Transverse colon (tissue), 4 donors: ENCODE measurements around the gene ARMH2. TPM values are rescaled to one million over a fixed set of nuclear protein-coding genes. Genes with fewer than 3 reads are reported as not detected.

Experiments used
- DNase-seq: peaks from one replicate; pipeline ENCODE4 v3.0.0-alpha.2; 2019
- H3K27ac ChIP-seq, 4 donors: fragments of 200-600 bp; sonication (generic); 2 replicates each; pipeline ENCODE4 v1.5.1; 2016 to 2018; ENCODE audit warnings: inconsistent platforms in 4 of 4
- H3K27me3 ChIP-seq: fragments of 200-600 bp; sonication (generic); 2 replicates; pipeline ENCODE4 v1.5.1; 2017; ENCODE audit warnings: inconsistent platforms
- H3K36me3 ChIP-seq, 4 donors: fragments of 200-600 bp; sonication (generic); 2 replicates each; pipeline ENCODE4 v1.5.1; 2017 to 2019; ENCODE audit warnings: inconsistent platforms in 4 of 4
- H3K4me1 ChIP-seq, 4 donors: fragments of 200-600 bp; sonication (generic); 2 replicates each; pipeline ENCODE4 v1.5.1; 2017 to 2020; ENCODE audit warnings: inconsistent platforms in 4 of 4
- H3K4me3 ChIP-seq, 4 donors: fragments of 200-600 bp; sonication (generic); 1 replicate in 1 of 4; 2 replicates in 3 of 4; pipeline versions ENCODE4 v1.5.1 to v1.6.1; 2017 to 2019; ENCODE audit warnings: inconsistent platforms in 4 of 4
- H3K9me3 ChIP-seq, 2 donors: fragments of 200-600 bp; sonication (generic); 2 replicates each; pipeline ENCODE4 v1.5.1; 2017 to 2019; ENCODE audit warnings: inconsistent platforms in 2 of 2
- EP300 ChIP-seq: sonication (generic); formaldehyde crosslinking; IDR thresholded peaks from one replicate; pipeline ENCODE4 v1.6.1; 2017; ENCODE audit warnings: antibody characterized with exemption, low read depth
- POLR2A ChIP-seq: fragments of 450-650 bp; IDR thresholded peaks from one replicate; pipeline ENCODE4 v1.6.1; 2016; ENCODE audit warnings: antibody characterized with exemption, mild to moderate bottlenecking, moderate library complexity
- POLR2AphosphoS5 ChIP-seq, 3 donors: sonication (generic); formaldehyde crosslinking; IDR thresholded peaks; one replicate each; pipeline ENCODE4 v1.6.1; 2016; ENCODE audit warnings: antibody characterized with exemption in 3 of 3
- WGBS, 2 donors: methylation state at CpG; one replicate each; pipeline ENCODE4 v1.1.5; 2018; ENCODE audit warnings: low coverage in 1 of 2; 5-methylcytosine and 5-hydroxymethylcytosine counted together
- in situ Hi-C, 4 donors: fragments of 200-750 bp; cut with MboI; loops; one replicate each; pipeline versions ENCODE4 v1.15.0 to v1.15.1; 2017; ENCODE audit warnings: low sequenced_read_pairs in 3 of 4, low pct_ligation_motif_present in 1 of 4, low pct_unique_long_range_greater_than_20kb in 1 of 4
- intact Hi-C: fragments of 100-400 bp; cut with DNase I; formaldehyde crosslinking; loops from one replicate; pipeline ENCODE4 v1.15.1; 2023; ENCODE audit warnings: low total_unique reads
- total RNA-seq, 4 donors: library from RNA; depleted of rRNA; stranded (reverse); fragments of >200 nt; gene quantifications; one replicate each; pipeline ENCODE4 v1.1.0, GENCODE V29; 2016
- TF ChIP-seq, protein P1 (sequence below), 5 experiments: fragments of 200-600 bp in 3 of 5; fragments of 450-650 bp in 2 of 5; sonication (generic) in 3 of 5; IDR thresholded peaks; 1 replicate in 2 of 5; 2 replicates in 3 of 5; pipeline ENCODE4 v1.5.1; 2016 to 2017; ENCODE audit warnings: antibody characterized with exemption in 5 of 5, inconsistent platforms in 3 of 5, mild to moderate bottlenecking in 2 of 5, moderate library complexity in 1 of 5

Gene ARMH2
- total RNA-seq, 4 donors from 2014 or later = not detected

DNA sequence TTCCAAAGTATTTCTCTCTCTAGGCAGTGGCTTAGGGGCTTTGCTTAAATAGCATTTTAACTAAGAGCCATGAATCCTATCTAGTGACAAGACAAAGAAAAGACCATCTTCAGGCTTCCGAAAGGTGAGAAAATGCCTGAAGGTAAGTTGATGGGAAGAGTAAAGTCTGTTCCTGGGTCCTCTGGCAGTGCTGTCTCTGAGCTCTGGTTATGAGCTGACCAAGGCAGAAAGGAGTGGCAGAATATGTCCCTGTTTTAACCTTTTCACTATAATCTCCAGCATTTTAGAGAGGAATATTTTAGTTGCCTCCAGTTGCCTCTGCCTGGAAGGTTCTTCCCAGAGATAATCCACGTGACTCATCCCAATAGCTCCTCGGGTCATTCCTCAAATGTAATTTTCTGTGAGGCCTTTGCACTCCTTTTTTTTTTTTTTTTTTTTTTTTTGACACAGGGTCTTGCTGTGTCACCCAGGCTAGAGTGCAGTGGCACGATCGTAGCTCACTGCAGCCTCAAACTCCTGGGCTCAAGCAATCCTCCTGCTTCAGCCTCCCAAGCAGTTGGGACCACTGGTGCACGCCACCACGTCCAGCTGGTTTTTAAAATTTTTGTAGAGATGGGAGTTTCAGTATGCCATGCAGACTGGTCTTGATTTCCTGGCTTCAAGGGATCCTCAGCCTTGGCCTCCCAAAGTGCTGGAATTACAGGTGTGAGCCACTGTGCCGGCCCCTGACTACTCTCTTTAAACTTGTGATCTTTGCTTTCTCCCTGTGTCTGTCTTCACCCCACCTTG is 3.7 kb upstream of the ARMH2 start:
- Histone ChIP-seq H3K27me3 (no peaks in the 10 kb centered on the region), H3K4me3 (no peak overlapping the region), H3K36me3 (no peaks in the 10 kb centered on the region), H3K27ac (no peak overlapping the region), H3K9me3 (no peaks in the 10 kb centered on the region), H3K4me1 (no peaks in the 10 kb centered on the region)
- 60 to 90% methylated on average over 3 to 8 of the region's 8 CpGs for WGBS, 2 donors
- in situ Hi-C loops = no loop called here
- intact Hi-C loops = no loop called here
- no peak for DNase-seq
- TF ChIP-seq, protein P1, sequence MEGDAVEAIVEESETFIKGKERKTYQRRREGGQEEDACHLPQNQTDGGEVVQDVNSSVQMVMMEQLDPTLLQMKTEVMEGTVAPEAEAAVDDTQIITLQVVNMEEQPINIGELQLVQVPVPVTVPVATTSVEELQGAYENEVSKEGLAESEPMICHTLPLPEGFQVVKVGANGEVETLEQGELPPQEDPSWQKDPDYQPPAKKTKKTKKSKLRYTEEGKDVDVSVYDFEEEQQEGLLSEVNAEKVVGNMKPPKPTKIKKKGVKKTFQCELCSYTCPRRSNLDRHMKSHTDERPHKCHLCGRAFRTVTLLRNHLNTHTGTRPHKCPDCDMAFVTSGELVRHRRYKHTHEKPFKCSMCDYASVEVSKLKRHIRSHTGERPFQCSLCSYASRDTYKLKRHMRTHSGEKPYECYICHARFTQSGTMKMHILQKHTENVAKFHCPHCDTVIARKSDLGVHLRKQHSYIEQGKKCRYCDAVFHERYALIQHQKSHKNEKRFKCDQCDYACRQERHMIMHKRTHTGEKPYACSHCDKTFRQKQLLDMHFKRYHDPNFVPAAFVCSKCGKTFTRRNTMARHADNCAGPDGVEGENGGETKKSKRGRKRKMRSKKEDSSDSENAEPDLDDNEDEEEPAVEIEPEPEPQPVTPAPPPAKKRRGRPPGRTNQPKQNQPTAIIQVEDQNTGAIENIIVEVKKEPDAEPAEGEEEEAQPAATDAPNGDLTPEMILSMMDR (IDR thresholded peaks at IDR 0.05) = no peak
- no peak for TF ChIP-seq POLR2A
- no peak for TF ChIP-seq EP300
- TF ChIP-seq POLR2AphosphoS5 (IDR thresholded peaks at IDR 0.05) = no peak

DNA sequence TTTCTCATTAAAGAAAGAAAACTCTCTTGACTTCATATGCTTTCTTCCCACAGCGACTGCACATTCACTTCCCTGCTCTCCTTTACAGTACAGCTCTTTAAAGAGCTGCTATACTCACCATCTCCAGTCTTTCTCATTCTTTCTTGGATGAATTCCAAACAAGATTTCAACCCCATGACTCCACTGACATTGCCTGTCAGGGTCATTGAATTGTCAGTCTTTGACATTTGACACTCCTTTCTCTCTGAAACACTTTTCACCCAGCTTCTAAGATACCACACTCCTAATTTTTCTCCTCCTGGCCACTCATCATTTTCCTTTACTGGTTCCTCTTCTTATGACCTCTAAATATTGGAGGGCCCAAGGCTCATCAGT is 811 bp upstream of the ARMH2 start:
- DNase-seq = no peak
- intact Hi-C loops = no loop called here
- Histone ChIP-seq H3K27me3 (no peaks in the 10 kb centered on the region), H3K4me3 (no peak overlapping the region), H3K27ac (no peak overlapping the region), H3K9me3 (no peaks in the 10 kb centered on the region), H3K36me3 (no peaks in the 10 kb centered on the region), H3K4me1 (no peaks in the 10 kb centered on the region)
- in situ Hi-C loops = no loop called here
- TF ChIP-seq EP300 (no peak), POLR2A (no peak), POLR2AphosphoS5 (IDR thresholded peaks at IDR 0.05) (no peak)
- TF ChIP-seq, protein P1 (IDR thresholded peaks at IDR 0.05) = no peak
- 78 to 90% methylated on average over 1 of the region's 1 CpG for WGBS, 2 donors

DNA sequence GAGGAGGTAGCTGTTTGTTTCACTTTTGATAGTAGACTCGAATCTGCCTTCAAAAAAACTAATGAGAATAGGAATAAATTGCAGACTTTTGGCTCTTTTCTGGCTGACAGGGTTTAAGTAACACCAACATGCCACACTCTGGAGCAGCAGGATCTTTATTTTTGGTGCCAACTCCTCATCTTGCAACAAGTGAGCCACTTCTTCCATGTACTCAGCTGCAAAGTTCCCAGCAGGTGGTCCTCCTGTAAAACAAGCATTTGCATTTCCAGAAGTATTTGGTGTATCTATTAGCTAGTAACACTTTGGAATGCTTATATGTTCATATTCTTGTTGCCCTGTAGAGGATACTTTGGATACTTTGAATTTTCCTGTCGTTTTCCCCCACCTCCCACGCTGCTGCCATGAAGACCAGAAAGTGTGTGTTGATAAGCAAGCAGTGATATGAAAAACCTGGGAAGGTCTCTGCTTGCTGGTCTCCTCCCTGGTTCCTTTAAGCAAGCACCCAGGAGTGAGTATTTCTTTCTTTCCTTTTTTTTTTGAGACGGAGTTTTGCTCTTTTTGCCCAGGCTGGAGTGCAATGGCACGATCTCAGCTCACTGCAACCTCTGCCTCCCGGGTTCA is 1.0 kb downstream of the ARMH2 start:
- H3K27me3 ChIP-seq = no peaks in the 10 kb centered on the region
- no peaks in the 10 kb centered on the region for H3K36me3 ChIP-seq
- no peak overlapping the region for H3K27ac ChIP-seq
- intact Hi-C loops = no loop called here
- WGBS, 2 donors = 86 to 88% methylated on average over 6 of the region's 6 CpGs
- in situ Hi-C loops = no loop called here
- no peaks in the 10 kb centered on the region for H3K4me1 ChIP-seq
- no peak overlapping the region for H3K4me3 ChIP-seq
- no peak for DNase-seq
- no peaks in the 10 kb centered on the region for H3K9me3 ChIP-seq
- TF ChIP-seq EP300 (no peak), POLR2A (no peak), POLR2AphosphoS5 (IDR thresholded peaks at IDR 0.05) (no peak)
- TF ChIP-seq, protein P1 (IDR thresholded peaks at IDR 0.05) = no peak

DNA sequence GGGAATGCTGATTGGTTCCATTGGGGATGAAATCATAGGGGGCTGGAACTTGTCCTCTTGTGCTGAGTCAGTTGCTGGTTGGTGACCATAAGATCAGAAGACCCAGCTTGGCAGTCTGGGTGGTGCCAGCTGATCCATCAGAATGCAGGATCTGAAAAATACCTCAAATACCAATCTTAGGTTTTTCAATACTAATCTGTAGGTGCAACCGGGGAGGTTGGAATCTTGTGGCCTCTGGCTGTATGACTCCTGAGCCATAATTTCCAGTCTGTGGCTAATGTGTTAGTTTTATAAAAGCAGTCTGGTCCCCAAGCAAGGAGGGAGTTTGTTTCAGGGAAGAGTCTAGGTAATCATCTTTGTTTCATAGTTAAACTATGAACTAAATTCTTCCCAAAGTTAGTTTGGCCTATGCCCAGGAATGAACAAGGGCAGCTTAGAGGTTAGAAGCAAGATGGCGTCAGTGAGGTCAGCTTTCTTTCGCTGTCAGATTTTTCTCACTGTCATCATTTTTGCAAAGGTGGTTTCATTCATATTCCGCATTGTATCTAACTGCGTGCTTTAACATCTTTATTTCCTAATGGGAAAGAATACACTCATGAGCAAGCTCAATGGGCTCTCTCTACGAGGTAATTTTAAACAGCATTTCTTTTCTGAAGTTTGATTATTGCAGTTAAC is 2.0 kb downstream of the ARMH2 start:
- Histone ChIP-seq H3K27me3 (no peaks in the 10 kb centered on the region), H3K9me3 (no peaks in the 10 kb centered on the region), H3K4me3 (no peak overlapping the region), H3K4me1 (no peaks in the 10 kb centered on the region), H3K36me3 (no peaks in the 10 kb centered on the region), H3K27ac (no peak overlapping the region)
- intact Hi-C loops = no loop called here
- TF ChIP-seq, protein P1 (IDR thresholded peaks at IDR 0.05) = no peak
- no peak for TF ChIP-seq POLR2A
- TF ChIP-seq EP300 = no peak
- no peak for TF ChIP-seq POLR2AphosphoS5 (IDR thresholded peaks at IDR 0.05)
- WGBS, 2 donors = 90 to 94% methylated on average over 6 of the region's 6 CpGs
- in situ Hi-C loops = no loop called here
- no peak for DNase-seq
